GM19372 (cell line): ENCODE measurements around the gene NUP98.
"Not testable (repeated sequence)": the region's sequence is repeated elsewhere in the genome, so short reads cannot be mapped to it uniquely, and the experiment has no call there.

Experiments
- ATAC-seq: cut with Tn5 transposase; IDR thresholded peaks from one replicate; pipeline ENCODE4 v1.9.1; 2021; ENCODE audit warnings: mild to moderate bottlenecking, low read depth, moderate library complexity; ENCODE audit not compliant: unreplicated experiment

Gene NUP98

GRCh38 chr11:3827434-3828186, 30.3 kb upstream of the NUP98 start:
- no peak for ATAC-seq

GRCh38 chr11:3826721-3827120, 29.4 kb upstream of the NUP98 start:
- no peak for ATAC-seq

- no peak for ATAC-seq
Observed at GRCh38 chr11:3825473-3826154, 28.3 kb upstream of the NUP98 start.

- peak; percentile 78 for ATAC-seq
Observed at GRCh38 chr11:3824714-3825472, 27.5 kb upstream of the NUP98 start.

- no peak for ATAC-seq
Observed at GRCh38 chr11:3823762-3824506, 26.6 kb upstream of the NUP98 start.

- no peak for ATAC-seq
Observed at GRCh38 chr11:3823303-3823702, 25.9 kb upstream of the NUP98 start.

GRCh38 chr11:3822312-3822711, 25.0 kb upstream of the NUP98 start:
- ATAC-seq: no peak

- ATAC-seq: no peak
Observed at GRCh38 chr11:3820971-3821370, 23.6 kb upstream of the NUP98 start.

- ATAC-seq: no peak
Observed at GRCh38 chr11:3817181-3817800, 19.9 kb upstream of the NUP98 start.

- no peak for ATAC-seq
Observed at GRCh38 chr11:3816673-3817072, 19.3 kb upstream of the NUP98 start.

GRCh38 chr11:3815845-3816244, 18.5 kb upstream of the NUP98 start:
- ATAC-seq: no peak

GRCh38 chr11:3814832-3815231, 17.5 kb upstream of the NUP98 start:
- not testable (repeated sequence) for ATAC-seq

- no peak for ATAC-seq
Observed at GRCh38 chr11:3810951-3811350, 13.6 kb upstream of the NUP98 start.

GRCh38 chr11:3810446-3810845, 13.1 kb upstream of the NUP98 start:
- ATAC-seq: no peak

GRCh38 chr11:3809624-3809928, 12.2 kb upstream of the NUP98 start:
- no peak for ATAC-seq

- peak; percentile 76 for ATAC-seq
Observed at GRCh38 chr11:3808861-3809623, 11.7 kb upstream of the NUP98 start.

GRCh38 chr11:3807909-3808860, 10.8 kb upstream of the NUP98 start, which contains the start of gene PGAP2:
Gene PGAP2 (plus strand): TSS chr11:3808560. CDS start chr11:3811260, 2,700 bp downstream.
- peak; percentile 65 for ATAC-seq

GRCh38 chr11:3803726-3804495, 6.6 kb upstream of the NUP98 start:
- no peak for ATAC-seq
